Trophoblast cell (in vitro differentiated cells and primary cell): Measurements from ENCODE around the gene GPR152.

Source experiments
- DNase-seq, 2 donors: peaks; one replicate each; pipeline ENCODE4 v3.0.0-alpha.2; 2016
- H2AFZ ChIP-seq: 2 replicates; pipeline ENCODE4 v1.6.1; 2013; ENCODE audit warnings: low read length, moderate library complexity, mild to moderate bottlenecking; ENCODE audit not compliant: insufficient read depth, poor library complexity
- H2AK5ac ChIP-seq: 2 replicates; pipeline ENCODE4 v1.6.1; 2013; ENCODE audit warnings: mild to moderate bottlenecking, low read length
- H2BK120ac ChIP-seq: 2 replicates; pipeline ENCODE4 v1.6.1; 2013; ENCODE audit warnings: low read length, mild to moderate bottlenecking, moderate library complexity; ENCODE audit not compliant: insufficient read depth, poor library complexity
- H2BK12ac ChIP-seq: 2 replicates; pipeline ENCODE4 v1.6.1; 2013; ENCODE audit warnings: mild to moderate bottlenecking, low read length, moderate library complexity
- H2BK5ac ChIP-seq: 2 replicates; pipeline ENCODE4 v1.6.1; 2013; ENCODE audit warnings: low read length, low read depth, moderate library complexity, mild to moderate bottlenecking; ENCODE audit not compliant: poor library complexity
- H3K14ac ChIP-seq: 2 replicates; pipeline ENCODE4 v1.6.1; 2013; ENCODE audit warnings: mild to moderate bottlenecking, low read length
- H3K18ac ChIP-seq: 2 replicates; pipeline ENCODE4 v1.6.1; 2013; ENCODE audit warnings: mild to moderate bottlenecking, low read length
- H3K23ac ChIP-seq: 2 replicates; pipeline ENCODE4 v1.6.1; 2013; ENCODE audit warnings: low read length
- H3K27ac ChIP-seq: 2 replicates; pipeline ENCODE4 v1.5.1; 2013; ENCODE audit warnings: low read depth, mild to moderate bottlenecking, inconsistent platforms, low read length, moderate library complexity
- H3K27me3 ChIP-seq: 2 replicates; pipeline ENCODE4 v1.6.1; 2013; ENCODE audit warnings: inconsistent platforms, mild to moderate bottlenecking, low read length, moderate library complexity; ENCODE audit not compliant: insufficient read depth
- H3K36me3 ChIP-seq, 2 experiments: 1 replicate in 1 of 2; 2 replicates in 1 of 2; pipeline ENCODE4 v1.6.1; 2013; ENCODE audit warnings: low read length in 2 of 2, mild to moderate bottlenecking in 2 of 2, moderate library complexity in 1 of 2; ENCODE audit not compliant: insufficient read depth in 2 of 2, control insufficient read depth in 1 of 2
- H3K4ac ChIP-seq: 2 replicates; pipeline ENCODE4 v1.6.1; 2013; ENCODE audit warnings: low read depth, mild to moderate bottlenecking, low read length, moderate library complexity
- H3K4me1 ChIP-seq, 2 experiments: 1 replicate in 1 of 2; 2 replicates in 1 of 2; pipeline ENCODE4 v1.6.1; 2013; ENCODE audit warnings: low read length in 2 of 2, mild to moderate bottlenecking in 2 of 2, moderate library complexity in 1 of 2; ENCODE audit not compliant: insufficient read depth in 2 of 2, control insufficient read depth in 1 of 2
- H3K4me2 ChIP-seq: 2 replicates; pipeline ENCODE4 v1.6.1; 2013; ENCODE audit warnings: inconsistent platforms, mild to moderate bottlenecking, low read length, moderate library complexity
- H3K4me3 ChIP-seq: 2 replicates; pipeline ENCODE4 v1.5.1; 2013; ENCODE audit warnings: mild to moderate bottlenecking, low read depth, low read length, inconsistent platforms
- H3K79me1 ChIP-seq: one replicate; pipeline ENCODE4 v1.6.1; 2013; ENCODE audit warnings: low read length
- H3K79me2 ChIP-seq: 2 replicates; pipeline ENCODE4 v1.6.1; 2013; ENCODE audit warnings: low read length, mild to moderate bottlenecking; ENCODE audit not compliant: control insufficient read depth, insufficient read depth, poor library complexity
- H3K9ac ChIP-seq: 2 replicates; pipeline ENCODE4 v1.6.1; 2013; ENCODE audit warnings: mild to moderate bottlenecking, low read length
- H3K9me3 ChIP-seq: 2 replicates; pipeline ENCODE4 v1.6.1; 2013; ENCODE audit warnings: low read depth, mild to moderate bottlenecking, control low read depth, inconsistent platforms, low read length; ENCODE audit not compliant: insufficient read depth
- H4K12ac ChIP-seq: 2 replicates; pipeline ENCODE4 v1.6.1; 2013; ENCODE audit warnings: low read depth, mild to moderate bottlenecking, low read length, moderate library complexity
- H4K8ac ChIP-seq: 2 replicates; pipeline ENCODE4 v1.6.1; 2013; ENCODE audit warnings: low read depth, mild to moderate bottlenecking, low read length, moderate library complexity
- H4K91ac ChIP-seq: one replicate; pipeline ENCODE4 v1.6.1; 2013; ENCODE audit warnings: low read depth, mild to moderate bottlenecking, low read length, moderate library complexity
- WGBS: extraction: QIAGEN DNeasy Blood & Tissue Kit; methylation state at CpG from one replicate; pipeline ENCODE4 v1.1.7; 2013; ENCODE audit warnings: missing lambda C conversion rate; ENCODE audit not compliant: insufficient read length, insufficient coverage; ENCODE audit errors: extremely low coverage; 5-methylcytosine and 5-hydroxymethylcytosine counted together

GPR152 gene

DNA sequence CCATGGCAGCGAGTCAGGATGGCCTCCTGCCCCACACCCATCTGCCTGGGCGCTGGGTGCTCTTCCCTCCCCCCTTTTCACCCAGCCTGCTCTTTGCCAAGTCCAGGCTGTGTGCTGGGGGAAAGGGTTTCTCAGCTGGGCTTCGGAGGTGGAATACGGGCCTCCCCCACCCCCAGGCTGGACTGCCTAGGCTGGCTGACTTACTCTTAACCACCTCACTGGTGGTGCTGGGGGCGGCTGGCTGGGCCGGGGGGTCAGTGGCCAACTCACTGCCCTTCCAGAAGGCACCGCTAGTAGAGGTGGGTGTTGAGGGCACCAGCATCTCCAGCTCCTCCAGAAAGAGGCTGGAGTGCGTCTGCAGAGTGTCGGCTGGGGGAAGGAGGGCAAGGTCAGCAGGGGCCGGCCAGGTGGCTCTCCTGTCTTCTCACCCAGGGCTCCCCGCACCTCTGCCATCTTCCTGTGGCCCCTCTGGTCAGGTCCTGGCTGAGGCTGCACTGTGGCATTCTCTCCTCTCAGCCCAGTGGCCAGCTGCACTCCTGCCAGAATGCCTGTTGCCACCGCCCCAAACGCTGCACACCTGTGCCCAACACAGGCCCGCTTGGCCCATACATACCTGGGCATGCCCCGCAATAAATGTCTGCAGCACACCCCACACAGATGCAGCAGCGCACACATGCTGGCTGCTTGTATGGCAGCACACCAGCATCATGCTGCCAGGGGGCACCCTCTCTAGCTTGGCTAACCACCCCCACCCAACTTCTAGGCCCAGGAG lies 42.9 kb upstream of the GPR152 start:
- Histone ChIP-seq H3K23ac (no peak overlapping the region), H2AFZ (no peak overlapping the region), H2AK5ac (no peak overlapping the region), H3K27ac (no peak overlapping the region), H3K9ac (no peak overlapping the region), H4K12ac (no peak overlapping the region), H3K79me1 (no peaks in the 10 kb centered on the region), H3K27me3 (no peaks in the 10 kb centered on the region), H3K4me2 (no peak overlapping the region), H4K8ac (no peak overlapping the region), H3K36me3 (peaks cover 93 to 96% of the 10 kb centered on the region in 2 experiments), H2BK12ac (no peak overlapping the region), H3K4me3 (no peak overlapping the region), H3K79me2 (no peaks in the 10 kb centered on the region), H3K4ac (no peak overlapping the region), H2BK5ac (no peak overlapping the region), H4K91ac (no peak overlapping the region), H3K9me3 (no peaks in the 10 kb centered on the region), H3K4me1 (no peaks in the 10 kb centered on the region), H3K18ac (no peak overlapping the region), H2BK120ac (no peak overlapping the region), H3K14ac (no peak overlapping the region)
- DNase-seq, result no peak
- WGBS, result no CpG with 5 or more reads among the region's 16 CpGs

DNA sequence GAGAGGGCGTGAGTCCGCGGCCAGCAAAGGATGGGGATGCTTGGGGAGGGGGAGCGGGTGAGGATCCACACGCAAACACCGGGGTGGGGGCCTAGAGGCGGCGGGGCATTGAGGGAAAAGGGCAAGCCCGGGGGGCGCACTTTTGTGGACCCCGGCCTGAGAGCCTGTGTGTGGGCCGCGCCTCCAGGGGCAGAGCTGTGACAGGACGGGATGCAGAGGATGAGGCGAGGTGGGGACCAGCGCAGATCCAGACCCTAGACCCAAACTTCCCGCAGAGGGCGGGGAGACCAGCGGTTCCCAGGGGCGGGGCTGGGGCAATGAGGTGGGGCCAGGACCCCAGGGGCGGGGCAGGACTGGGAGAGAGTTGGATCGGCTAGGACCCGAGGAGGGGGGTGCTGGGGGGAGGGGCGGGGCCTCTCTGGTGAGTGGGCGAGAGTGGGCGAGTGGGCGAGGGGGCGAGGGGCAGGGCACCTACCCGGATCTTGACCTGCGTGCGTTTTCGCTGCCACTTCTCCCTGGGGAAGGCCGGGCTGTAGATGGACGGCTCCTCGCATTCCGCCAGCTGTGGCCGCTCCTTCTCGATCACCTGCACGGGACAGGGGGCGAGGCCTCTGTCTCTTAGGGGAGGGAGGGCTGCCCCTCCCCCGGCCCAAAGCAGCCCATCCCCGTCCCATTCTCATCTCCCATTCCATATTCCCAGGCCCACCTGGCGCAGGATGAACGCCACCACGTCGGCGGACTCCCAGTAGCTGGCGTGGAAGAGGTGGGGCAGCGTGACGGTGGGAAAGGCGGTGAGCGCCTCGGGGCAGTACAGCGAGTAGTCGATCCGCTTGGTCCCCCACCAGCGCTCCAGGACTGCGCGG lies 42.1 kb upstream of the GPR152 start:
- H3K4ac ChIP-seq, result no peak overlapping the region
- H3K23ac ChIP-seq, result no peak overlapping the region
- no peaks in the 10 kb centered on the region for H3K79me1 ChIP-seq
- no peak overlapping the region for H4K8ac ChIP-seq
- no peaks in the 10 kb centered on the region for H3K4me1 ChIP-seq
- H3K79me2 ChIP-seq, result no peaks in the 10 kb centered on the region
- H3K18ac ChIP-seq, result no peak overlapping the region
- H4K91ac ChIP-seq, result no peak overlapping the region
- no peaks in the 10 kb centered on the region for H3K27me3 ChIP-seq
- no peak overlapping the region for H3K27ac ChIP-seq
- no peak overlapping the region for H2AK5ac ChIP-seq
- no peak overlapping the region for H3K14ac ChIP-seq
- no peak for DNase-seq
- H2BK120ac ChIP-seq, result no peak overlapping the region
- H4K12ac ChIP-seq, result no peak overlapping the region
- no peak overlapping the region for H3K4me3 ChIP-seq
- peaks cover 93 to 95% of the 10 kb centered on the region in 2 experiments for H3K36me3 ChIP-seq
- H2BK5ac ChIP-seq, result no peak overlapping the region
- no peak overlapping the region for H3K4me2 ChIP-seq
- no CpG with 5 or more reads among the region's 59 CpGs for WGBS
- no peak overlapping the region for H2AFZ ChIP-seq
- H3K9me3 ChIP-seq, result no peaks in the 10 kb centered on the region
- H3K9ac ChIP-seq, result no peak overlapping the region
- H2BK12ac ChIP-seq, result no peak overlapping the region

DNA sequence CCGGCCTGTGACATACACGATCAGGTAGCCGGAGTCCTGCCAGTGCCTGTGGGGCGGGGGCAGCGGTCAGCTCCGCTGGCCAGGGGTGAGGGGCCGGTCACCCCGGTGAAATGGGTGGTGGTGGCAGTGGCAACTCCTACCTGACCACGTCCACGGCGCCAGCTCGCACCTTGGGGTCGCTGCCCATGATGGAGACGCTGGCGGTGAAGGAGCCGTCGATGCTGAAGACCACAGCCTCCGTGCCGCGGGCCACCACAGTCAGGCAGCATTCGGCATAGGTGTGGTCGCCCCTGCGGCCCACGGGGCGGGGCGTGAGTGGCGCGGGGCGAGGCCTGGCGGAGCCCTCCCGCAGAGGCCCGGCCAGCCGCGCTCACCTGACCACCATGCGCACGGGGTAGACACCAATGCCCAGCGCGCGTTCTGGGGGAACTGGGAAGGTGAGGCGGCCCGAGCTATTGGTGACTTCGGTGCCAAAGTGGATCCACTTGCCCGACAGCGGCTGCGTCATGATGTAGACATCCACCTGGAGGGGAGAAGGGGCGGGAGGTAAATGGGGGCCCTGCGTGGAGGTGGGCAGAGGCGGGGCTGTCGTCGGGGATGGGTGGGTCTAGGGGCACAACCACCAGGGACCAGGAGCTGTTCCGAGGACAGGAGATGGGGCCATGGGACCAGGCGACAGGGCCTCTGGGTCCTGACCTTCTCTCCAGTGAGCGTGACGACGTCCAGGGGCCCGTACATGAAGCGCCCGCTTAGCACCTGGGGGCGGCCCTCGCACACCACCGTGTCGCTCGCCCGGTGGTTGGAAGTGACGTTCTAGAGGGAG lies 41.2 kb upstream of the GPR152 start:
- no peaks in the 10 kb centered on the region for H3K27me3 ChIP-seq
- H2AFZ ChIP-seq, result no peak overlapping the region
- H3K18ac ChIP-seq, result no peak overlapping the region
- H3K4me1 ChIP-seq, result no peaks in the 10 kb centered on the region
- H3K4me3 ChIP-seq, result no peak overlapping the region
- H3K27ac ChIP-seq, result no peak overlapping the region
- H3K4me2 ChIP-seq, result no peak overlapping the region
- no peak overlapping the region for H2BK120ac ChIP-seq
- H3K9me3 ChIP-seq, result no peaks in the 10 kb centered on the region
- H3K14ac ChIP-seq, result no peak overlapping the region
- no peak overlapping the region for H2BK12ac ChIP-seq
- H3K9ac ChIP-seq, result no peak overlapping the region
- H2BK5ac ChIP-seq, result no peak overlapping the region
- no CpG with 5 or more reads among the region's 65 CpGs for whole genome bisulfite sequencing
- no peak for DNase-seq
- H3K4ac ChIP-seq, result no peak overlapping the region
- H2AK5ac ChIP-seq, result no peak overlapping the region
- no peak overlapping the region for H4K12ac ChIP-seq
- H4K8ac ChIP-seq, result no peak overlapping the region
- H3K36me3 ChIP-seq, result peaks cover 94 to 96% of the 10 kb centered on the region in 2 experiments
- no peak overlapping the region for H4K91ac ChIP-seq
- no peaks in the 10 kb centered on the region for H3K79me1 ChIP-seq
- no peaks in the 10 kb centered on the region for H3K79me2 ChIP-seq
- no peak overlapping the region for H3K23ac ChIP-seq

DNA sequence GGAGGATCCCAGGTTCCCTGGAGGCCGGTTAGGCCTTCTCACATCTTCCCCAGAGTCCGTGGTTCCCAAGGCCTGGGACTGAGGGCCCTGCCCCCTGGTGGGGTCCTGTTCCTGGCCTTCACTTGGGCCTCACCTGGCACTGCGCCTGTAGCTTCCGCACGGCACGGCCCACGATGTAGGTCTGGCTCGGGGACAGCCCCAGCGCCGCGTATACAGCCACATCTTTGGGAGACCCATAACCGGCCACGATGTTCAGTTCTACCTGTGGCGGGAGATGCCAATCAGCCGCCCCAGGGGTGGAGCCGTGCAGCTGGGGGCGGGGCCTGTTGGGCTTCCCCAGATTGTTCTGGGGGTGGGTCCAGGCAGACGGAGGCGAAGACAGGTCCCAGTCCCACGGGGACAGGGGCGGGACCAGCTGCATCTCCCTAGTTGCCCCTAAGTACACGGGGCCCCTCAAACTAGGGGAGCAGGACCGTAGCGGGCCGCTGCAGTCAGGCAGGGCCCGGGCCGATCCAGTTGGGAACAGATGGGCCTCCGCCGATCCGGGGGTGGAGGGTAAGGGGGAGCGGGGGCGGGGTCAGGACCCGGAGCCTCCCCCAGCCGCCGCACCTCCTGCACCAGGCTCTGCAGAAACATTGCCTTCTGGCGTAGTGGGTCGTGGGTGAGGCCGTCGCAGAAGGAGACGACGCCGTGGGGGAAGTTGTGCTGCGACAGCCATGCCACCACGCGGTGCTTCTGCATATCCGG lies 40.4 kb upstream of the GPR152 start:
- Histone ChIP-seq H2AK5ac (no peak overlapping the region), H3K27ac (no peak overlapping the region), H2AFZ (no peak overlapping the region), H3K14ac (no peak overlapping the region), H3K9me3 (no peaks in the 10 kb centered on the region), H4K8ac (no peak overlapping the region), H3K79me1 (no peaks in the 10 kb centered on the region), H4K91ac (no peak overlapping the region), H4K12ac (no peak overlapping the region), H3K27me3 (no peaks in the 10 kb centered on the region), H3K4me3 (no peak overlapping the region), H3K79me2 (no peaks in the 10 kb centered on the region), H3K36me3 (peaks cover 89 to 90% of the 10 kb centered on the region in 2 experiments), H3K4me1 (no peaks in the 10 kb centered on the region), H3K9ac (no peak overlapping the region), H3K23ac (no peak overlapping the region), H2BK5ac (no peak overlapping the region), H3K4me2 (no peak overlapping the region), H2BK120ac (no peak overlapping the region), H2BK12ac (no peak overlapping the region), H3K4ac (no peak overlapping the region), H3K18ac (no peak overlapping the region)
- WGBS, result no CpG with 5 or more reads among the region's 46 CpGs
- peak in 1 of 2 donors; percentile 4 for DNase-seq
